Renal cortex interstitium (tissue), 11 donors: Measurements from ENCODE around the gene PSMB10. TPM values are rescaled to one million over a fixed set of nuclear protein-coding genes. Genes with fewer than 3 reads are reported as not detected.

Experiments
- DNase-seq, 11 donors: peaks; one replicate each; pipeline ENCODE4 v3.0.0-alpha.2; 2013; ENCODE audit warnings: low read depth in 9 of 11, low spot score in 4 of 11; ENCODE audit errors: extremely low read depth in 1 of 11
- polyA plus RNA-seq, 3 donors: library from polyadenylated mRNA; unstranded; fragments of 120-200 nt; gene quantifications; one replicate each; pipeline ENCODE4 v1.2.1, GENCODE V29; 2013; ENCODE audit not compliant: insufficient read length in 3 of 3

Gene PSMB10
- polyA plus RNA-seq, 3 donors = 15.9 to 31.1 (median 28.4) TPM

DNA sequence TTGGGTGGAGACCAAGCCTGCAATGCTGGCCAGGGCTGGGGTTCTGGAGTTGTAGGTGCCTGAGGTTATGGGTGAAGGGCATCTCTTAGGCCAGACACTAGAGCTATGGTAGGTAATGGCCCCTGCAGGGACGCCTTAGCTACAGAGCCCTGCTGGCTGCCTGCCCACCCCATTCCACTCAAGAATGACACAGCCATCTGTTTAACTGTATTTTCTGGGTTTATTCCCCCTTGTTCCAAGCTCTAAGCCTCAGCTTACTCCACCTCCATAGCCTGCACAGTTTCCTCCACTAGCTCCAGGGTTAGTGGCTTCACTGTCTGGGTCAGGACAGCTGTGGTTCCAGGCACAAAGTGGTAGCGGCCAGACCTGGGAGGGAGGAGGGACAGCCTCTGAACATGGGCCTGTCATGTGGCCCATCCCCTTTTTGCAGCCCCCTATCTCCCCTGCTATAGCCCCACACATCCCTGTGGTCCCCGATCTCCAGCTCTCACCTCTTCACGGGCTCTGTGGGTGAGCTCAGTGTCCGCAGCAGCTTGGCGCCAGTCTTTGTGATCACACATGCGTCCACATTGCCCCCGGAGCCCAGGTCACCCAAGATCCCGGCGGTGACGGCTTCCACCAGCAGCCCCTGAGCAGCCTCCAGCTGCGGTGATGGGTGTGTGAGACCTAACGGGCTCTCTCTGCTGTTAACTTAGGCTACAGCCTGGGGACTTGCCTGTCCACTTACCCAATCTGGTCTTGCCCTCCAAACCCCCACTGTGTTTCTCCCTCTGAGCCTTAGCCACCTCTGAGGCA lies 2.1 kb downstream of the PSMB10 start:
- DNase-seq = no peak

DNA sequence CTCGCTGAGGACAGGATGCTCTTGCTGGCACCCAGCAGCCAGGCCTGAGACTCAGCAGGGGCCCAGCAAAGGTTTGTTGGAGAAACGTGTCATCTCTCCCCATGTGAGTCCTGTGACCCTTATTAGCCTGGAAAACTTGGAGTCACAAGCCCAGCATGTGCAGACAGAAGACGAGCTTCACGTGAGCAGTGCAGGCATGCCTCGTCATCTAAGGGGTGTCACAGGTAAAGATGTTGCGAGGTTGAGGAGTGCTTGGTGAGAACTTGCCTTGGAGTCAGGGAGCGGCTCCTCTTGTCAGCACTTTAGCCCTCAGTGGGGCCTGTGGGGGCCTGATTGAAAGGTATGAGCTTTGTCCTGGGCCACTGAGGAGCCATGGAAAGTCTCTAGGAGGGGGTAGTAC lies 2.8 kb downstream of the PSMB10 start:
- DNase-seq = no peak

DNA sequence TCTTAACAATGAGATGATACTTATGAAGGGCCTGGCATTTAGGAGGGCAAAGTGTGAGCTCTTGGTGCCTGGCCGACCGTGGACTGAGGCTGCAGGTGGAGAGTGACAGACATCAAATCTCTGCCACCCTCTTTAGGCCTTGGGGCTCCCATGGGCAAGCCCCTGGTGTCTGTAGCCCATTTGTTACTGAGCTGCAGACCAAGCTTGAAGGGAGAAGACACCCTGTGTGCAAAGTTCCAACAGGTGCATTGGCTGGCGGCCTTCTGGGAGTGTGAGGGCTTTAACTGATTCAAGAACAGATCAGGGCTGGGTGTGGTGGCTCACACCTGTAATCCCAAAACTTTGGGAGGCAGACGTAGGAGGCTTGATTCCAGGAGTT lies 4.2 kb downstream of the PSMB10 start:
- no peak for DNase-seq

DNA sequence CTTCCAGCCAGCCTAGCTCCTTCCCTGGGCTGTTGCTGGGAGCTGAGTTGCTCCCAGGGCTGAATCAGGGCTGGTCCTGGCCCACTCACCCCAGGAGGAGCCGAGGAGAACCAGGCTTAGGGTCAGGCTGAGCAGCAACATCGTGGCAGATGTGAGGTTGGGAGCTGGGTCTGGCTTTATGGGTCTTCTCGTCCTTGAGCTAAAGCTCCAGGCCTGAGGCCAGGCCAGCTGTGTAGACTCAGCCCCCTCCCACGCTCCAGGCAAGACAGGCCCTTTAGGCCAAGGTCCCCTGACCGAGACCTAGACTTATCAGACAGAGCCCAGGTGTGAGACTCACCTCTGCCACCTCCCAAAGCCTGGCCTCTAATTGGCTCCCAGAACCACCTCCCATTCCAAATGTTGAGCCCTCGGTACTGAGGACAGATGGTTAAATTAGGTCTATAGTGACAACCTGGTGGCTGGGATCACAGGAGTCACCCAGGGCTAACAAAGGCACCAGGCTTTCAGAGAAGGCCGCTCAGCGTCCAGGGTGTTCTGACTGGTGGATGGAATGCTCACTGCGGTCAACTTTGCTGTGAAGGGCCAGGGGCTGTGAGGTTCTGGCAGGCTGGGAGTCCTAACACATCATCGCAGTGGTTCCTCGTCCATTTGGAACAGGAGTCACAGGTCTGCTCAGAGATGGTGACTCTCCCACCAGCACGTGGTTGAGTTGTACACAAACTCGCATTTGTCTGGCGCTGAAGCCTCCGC lies 4.8 kb downstream of the PSMB10 start, which contains the start of gene CTRL:
Gene CTRL (minus strand): TSS at position 151 of the 750 bp plus-strand sequence. CDS start 10 bp downstream, at position 141.
- no peak for DNase-seq

DNA sequence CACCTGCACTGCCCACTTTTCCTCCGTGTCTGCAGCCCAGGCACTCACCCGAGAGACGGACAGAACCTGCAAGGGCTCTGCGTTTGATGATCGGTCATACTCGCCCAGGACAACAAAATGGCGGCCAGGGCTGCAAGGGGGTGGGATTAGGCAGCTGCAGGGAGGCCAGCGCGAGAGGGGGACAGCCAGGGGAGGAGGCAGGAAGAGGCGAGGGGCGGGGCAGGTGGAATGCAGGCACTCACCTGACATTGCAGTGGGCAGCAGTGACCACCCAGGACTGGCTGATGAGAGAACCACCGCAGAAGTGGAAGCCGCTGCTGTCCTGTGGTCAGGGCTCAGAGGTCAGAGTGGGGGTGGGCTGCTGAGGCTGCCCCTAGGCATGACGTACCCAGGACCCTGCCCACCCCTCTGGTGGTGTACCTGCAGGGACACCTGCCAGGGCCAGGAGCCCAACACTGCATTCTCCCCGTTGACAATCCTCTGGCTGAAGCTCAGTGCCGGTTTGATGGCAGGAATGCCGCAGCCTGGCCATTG lies 5.9 kb downstream of the PSMB10 start:
- no peak for DNase-seq

DNA sequence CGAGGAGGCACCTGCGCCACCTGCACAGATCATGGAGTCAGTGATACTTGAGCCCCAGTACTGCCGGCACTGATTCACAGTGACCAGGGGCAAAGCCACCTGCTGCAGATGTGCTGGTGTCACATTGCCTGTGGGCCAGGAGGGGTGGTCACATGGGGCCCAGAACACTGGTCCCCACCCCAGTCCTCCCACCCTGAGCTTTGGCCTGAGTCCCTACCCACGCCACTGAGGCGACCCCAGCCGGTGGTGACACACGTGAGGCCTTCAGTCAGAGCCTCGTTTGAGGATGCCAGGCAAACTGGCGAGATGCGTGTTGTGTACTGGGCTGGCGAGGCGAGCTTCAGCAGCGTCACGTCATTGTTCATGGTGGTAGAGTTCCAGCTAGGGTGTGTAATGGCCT lies 6.5 kb downstream of the PSMB10 start:
- DNase-seq = no peak

DNA sequence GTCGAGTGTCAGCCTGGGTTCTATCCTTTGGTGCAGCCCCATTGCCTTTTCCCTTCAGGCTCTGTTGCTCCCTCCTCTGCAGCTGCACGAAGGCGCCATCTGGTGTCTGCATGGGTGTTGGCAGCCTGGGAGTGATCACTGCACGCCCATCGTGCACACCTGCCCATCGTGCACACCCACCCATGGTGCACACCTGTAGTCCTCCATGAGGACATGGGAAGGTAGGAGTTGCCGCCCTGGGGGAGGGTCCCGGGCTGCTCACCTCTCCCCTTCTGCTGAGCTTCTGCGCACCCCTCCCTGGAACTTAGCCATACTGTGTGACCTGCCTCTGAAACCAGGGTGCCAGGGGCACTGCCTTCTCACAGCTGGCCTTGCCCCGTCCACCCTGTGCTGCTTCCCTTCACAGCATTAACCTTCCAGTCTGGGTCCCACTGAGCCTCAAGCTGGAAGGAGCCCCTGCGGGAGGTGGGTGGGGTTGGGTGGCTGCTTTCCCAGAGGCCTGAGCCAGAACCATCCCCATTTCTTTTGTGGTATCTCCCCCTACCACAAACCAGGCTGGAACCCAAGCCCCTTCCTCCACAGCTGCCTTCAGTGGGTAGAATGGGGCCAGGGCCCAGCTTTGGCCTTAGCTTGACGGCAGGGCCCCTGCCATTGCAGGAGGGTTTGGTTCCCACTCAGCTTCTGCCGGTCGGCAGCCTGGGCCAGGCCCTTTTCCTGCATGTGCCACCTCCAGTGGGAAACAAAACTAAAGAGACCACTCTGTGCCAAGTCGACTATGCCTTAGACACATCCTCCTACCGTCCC lies 7.9 kb downstream of the PSMB10 start:
- peak in 9 of 11 donors; percentile 31 to 51 (median 46) for DNase-seq

DNA sequence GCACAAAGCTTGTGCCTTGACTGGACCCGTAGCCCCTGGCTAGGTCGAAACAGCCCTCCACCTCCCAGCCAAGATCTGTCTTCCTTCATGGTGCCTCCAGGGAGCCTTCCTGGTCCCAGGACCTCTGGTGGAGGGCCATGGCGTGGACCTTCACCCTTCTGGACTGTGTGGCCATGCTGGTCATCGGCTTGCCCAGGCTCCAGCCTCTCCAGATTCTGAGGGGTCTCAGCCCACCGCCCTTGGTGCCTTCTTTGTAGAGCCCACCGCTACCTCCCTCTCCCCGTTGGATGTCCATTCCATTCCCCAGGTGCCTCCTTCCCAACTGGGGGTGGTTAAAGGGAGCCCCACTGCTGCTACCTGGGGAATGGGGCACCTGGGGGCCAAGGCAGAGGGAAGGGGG lies 8.5 kb downstream of the PSMB10 start:
- no peak for DNase-seq

DNA sequence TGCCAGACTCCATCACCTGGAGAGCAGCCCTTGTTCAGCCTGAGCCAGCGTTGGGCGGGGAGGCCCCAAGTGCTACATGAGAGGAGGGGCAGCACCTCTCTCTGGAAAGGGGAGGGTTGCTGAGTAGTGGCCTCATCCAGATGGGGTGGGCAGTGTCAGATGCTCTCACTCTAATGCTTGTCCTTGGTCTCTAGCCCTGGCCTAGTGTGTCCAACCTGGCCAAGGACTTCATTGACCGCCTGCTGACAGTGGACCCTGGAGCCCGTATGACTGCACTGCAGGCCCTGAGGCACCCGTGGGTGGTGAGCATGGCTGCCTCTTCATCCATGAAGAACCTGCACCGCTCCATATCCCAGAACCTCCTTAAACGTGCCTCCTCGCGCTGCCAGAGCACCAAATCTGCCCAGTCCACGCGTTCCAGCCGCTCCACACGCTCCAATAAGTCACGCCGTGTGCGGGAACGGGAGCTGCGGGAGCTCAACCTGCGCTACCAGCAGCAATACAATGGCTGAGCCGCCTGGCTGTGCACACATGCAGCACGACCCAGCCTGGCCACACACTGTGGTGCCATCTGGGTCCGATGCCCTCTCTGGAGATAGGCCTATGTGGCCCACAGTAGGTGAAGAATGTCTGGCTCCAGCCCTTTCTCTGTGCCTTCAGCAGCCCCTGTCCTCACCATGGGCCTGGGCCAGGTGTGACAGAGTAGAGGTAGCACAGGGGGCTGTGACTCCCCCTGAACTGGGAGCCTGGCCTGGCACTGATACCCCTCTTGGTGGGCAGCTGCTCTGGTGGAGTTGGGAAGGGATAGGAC lies 9.3 kb downstream of the PSMB10 start:
- no peak for DNase-seq

DNA sequence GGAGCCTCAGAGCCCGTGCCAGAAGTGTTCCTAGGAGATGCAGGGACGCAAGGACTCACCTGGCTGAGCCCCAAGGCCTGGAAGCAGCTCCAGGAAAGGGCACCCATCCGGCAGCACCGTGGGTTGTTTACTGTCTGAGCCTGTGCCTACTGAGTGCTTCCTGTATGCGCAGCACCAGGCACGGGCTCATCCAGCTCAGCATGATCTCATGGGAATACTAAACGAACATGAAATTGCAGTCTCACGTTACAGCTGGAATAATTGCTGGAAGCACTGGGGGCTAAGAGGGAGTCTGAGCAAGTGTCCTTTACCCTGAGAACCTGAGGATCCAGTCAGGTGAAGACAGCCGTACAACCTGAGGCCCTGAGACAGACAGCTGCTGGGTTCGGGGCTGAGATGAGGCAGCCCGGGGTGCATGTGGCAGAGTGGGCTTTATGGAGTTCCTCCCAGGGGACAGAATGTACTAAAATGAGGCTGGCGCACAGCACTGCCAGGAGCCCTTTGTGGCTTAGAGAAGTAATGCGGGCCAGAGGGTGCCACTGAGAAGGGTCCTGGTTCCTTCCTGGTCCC lies 10.4 kb downstream of the PSMB10 start:
- DNase-seq = no peak

DNA sequence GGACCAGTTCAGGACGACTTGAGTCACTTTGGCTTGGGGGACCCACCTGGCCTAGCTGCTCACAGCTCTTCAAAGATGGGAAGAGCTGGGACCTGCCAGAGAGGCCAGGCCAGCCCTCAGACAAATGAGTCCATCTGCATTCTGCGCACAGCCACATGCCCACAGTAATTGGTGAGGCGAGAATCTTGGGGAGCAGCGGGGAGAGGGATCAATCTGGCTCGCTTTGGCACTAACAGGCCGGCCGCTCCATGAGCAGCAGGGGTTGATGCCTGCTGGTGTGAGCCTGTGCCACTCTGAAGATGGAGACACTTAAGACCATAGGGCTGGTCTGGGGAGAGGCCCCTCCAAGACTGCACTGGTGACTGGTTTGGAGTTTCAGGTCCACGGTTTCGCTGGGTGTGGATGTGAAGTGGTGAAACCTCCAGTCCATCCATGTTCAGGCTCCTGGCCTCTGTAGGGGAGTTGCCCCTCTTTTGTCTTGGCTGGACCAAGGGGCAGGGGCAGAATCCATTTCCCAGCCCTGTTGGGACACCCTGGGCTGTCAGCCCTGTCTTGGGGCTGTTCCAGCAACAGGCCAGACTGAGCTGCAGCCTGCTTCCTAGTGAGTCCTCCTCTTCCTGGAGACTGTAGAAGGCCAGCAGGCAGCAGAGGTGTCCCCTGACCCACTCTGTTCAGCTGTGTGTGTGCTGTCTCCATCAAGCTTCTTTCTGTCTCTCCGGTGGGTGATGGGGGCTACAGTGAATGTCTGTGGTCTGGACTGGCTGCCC lies 12.3 kb downstream of the PSMB10 start:
- DNase-seq = no peak

DNA sequence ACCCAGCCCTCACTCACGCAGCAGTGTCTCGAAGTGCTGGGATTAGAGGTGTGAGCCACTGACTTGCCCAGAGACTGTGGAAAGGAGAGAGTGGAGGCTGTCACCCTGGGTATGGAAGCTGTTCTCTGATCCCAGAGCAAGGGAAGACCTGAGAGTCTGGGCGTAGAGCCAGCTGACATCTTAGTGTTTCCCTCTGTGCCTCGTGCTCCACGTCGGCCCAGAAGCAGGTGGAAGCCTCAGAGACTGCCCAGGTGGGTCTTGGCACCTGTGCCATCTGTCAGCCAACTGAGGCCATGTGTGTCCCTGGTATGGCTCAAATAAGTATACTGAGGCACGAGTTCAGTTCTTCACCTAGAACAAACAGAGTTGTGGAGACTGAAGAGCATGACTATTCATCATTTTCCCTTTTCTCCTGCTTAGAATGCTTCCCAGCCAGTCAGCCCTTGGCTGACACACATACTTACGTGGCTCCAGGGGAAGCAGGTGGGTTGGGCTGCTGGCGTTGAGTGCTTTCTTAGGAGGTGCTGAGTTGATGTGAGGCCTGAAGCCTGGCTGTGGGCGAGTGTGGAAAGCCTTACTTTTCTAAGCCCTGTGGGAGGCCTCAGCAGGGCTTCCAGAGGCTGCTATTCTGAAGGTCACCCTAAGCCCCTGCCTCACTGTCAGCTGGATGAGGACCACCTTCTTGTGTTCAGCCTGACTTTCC lies 13.1 kb downstream of the PSMB10 start:
- DNase-seq = no peak

DNA sequence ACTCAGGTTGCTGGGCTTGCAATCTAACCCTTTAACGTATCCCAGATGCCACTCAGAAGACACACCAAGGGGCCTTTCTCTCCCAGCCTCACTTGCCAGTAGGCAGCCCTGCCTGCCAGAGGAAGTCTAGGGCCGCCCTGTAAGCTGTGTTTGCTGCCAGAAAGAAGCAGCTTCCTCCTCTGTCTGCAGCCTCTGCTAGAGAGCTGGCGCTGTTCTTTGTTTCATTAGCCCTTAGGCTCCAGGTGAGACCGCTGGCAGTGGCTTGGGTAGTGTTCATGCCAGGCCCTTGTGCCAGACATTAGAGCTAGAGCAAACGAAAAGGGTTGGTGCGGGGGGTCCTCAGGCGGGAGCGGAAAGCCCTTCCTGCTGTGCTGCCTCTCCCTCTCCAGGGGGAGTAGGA lies 13.9 kb downstream of the PSMB10 start:
- DNase-seq = no peak

DNA sequence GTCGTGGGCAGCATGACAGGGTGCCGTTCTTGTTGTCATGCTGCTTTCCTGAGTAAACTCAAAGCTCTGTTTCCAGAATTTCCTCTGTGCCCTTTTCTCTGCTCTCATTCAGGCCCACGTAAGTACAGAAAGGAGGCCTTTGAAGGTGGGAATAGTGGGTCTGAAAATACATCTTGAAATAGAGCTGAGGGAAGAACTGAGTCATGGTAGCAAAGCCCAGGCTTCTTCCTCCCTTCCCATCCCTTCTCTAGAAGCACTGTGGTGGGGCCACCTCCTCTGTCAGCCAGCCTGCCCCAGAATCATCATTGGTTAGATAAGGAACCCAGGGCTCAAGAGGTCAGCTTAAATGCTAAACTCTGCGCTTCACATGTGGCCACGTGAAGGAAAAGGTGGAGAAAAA lies 14.4 kb downstream of the PSMB10 start:
- DNase-seq = no peak

DNA sequence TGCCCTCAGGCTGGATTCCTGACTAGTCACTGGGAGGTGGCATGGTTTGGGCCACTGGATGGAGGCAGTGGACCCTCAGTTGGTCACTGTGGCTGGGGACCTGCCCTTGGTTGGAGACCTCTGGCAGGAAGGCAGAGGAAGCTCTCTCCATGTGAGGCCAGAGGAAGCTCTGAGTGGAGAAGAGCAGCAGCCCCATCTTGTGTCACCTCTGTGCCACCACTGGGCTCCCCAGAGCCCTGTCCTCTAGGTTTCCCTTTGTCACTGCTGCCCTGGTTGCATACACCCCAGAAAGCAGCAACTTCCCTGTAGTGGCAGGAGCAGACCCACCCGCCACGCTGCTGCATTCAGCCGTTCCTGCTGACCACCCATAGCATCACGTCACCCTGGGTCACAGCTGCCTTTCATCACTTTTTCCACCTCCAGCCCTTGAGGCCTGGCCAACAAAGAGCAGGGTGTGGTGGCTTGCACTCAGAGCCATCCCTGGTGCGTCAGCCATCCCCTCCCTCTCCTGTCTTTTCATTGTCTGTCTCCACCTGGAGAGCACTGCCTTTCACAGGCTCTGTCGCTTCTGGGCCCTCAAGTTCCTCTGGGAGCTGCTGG lies 16.9 kb downstream of the PSMB10 start:
- no peak for DNase-seq

DNA sequence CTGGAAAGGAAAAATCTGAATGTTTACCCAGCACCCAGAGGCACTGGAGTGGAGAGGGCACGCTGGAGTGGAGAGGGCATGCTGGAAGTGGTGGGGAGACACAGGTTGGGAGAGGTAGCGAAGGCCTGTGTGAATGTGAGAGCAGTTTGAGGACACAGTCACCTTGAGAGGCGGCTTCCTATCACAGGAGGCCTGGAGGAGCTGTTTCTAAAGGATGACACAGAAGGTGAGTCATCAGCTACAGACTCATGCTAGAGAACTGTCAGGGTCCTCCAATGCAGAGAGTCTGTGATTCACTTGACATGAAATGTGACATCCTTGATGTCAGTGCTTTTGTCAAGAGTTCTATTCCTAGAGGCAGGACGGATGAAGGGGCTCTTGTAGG lies 18.8 kb downstream of the PSMB10 start:
- DNase-seq = no peak
